Measurements from ENCODE around the gene STK32C.

GRCh38 chr10:132328738-132329137, 21.0 kb upstream of the STK32C start:
- TF ChIP-seq CTCF (IDR thresholded peaks at IDR 0.05), result no peak
- TF ChIP-seq POLR2A (IDR thresholded peaks at IDR 0.05), result no peak

Data from right lobe of liver (tissue), 4 donors.